ENCODE results near the gene CAPN3.

CAPN3 gene

GRCh38 chr15:42457445-42458442 lies 98.4 kb downstream of the CAPN3 start:
- DNase-seq, result no peak

- DNase-seq, result no peak
Measured at GRCh38 chr15:42461261-42461660, 102.0 kb downstream of the CAPN3 start.
